H9 (cell line): ENCODE data around the gene DDI2. TPM values are rescaled to one million over a fixed set of nuclear protein-coding genes. Genes with fewer than 3 reads are reported as not detected.

Experiments used
- DNase-seq: peaks from one replicate; pipeline ENCODE4 v3.0.0-alpha.2; 2017
- H2AFZ ChIP-seq: one replicate; pipeline ENCODE4 v1.6.1; 2013; ENCODE audit warnings: mild to moderate bottlenecking, low read length, control low read depth, moderate library complexity
- H2AK5ac ChIP-seq: 2 replicates; pipeline ENCODE4 v1.6.1; 2013; ENCODE audit warnings: low read length, control low read depth, mixed read lengths; ENCODE audit not compliant: insufficient read length
- H2BK120ac ChIP-seq: one replicate; pipeline ENCODE4 v1.6.1; 2013; ENCODE audit warnings: low read depth, mild to moderate bottlenecking, low read length, control low read depth, inconsistent platforms; ENCODE audit not compliant: poor library complexity, severe bottlenecking
- H2BK12ac ChIP-seq: 2 replicates; pipeline ENCODE4 v1.6.1; 2013; ENCODE audit warnings: low read length, control low read depth, mixed read lengths, low read depth; ENCODE audit not compliant: insufficient read length
- H2BK15ac ChIP-seq: 2 replicates; pipeline ENCODE4 v1.6.1; 2013; ENCODE audit warnings: low read depth, low read length, control low read depth
- H2BK20ac ChIP-seq: one replicate; pipeline ENCODE4 v1.6.1; 2013; ENCODE audit warnings: low read depth, mild to moderate bottlenecking, low read length, control low read depth, inconsistent platforms; ENCODE audit not compliant: poor library complexity, severe bottlenecking
- H2BK5ac ChIP-seq: 2 replicates; pipeline ENCODE4 v1.6.1; 2013; ENCODE audit warnings: low read length, control low read depth, mixed read lengths; ENCODE audit not compliant: insufficient read length
- H3K14ac ChIP-seq: 2 replicates; pipeline ENCODE4 v1.6.1; 2013; ENCODE audit warnings: low read length, control low read depth; ENCODE audit not compliant: insufficient read depth
- H3K18ac ChIP-seq: 2 replicates; pipeline ENCODE4 v1.6.1; 2013; ENCODE audit warnings: low read depth, mild to moderate bottlenecking, mixed read lengths, low read length, control low read depth; ENCODE audit not compliant: insufficient read length
- H3K23ac ChIP-seq: 2 replicates; pipeline ENCODE4 v1.6.1; 2013; ENCODE audit warnings: low read length, control low read depth, mixed read lengths, low read depth; ENCODE audit not compliant: insufficient read length
- H3K23me2 ChIP-seq: 2 replicates; pipeline ENCODE4 v1.6.1; 2013; ENCODE audit warnings: low read depth, mild to moderate bottlenecking, mixed read lengths, low read length, control low read depth; ENCODE audit not compliant: insufficient read length, poor library complexity, severe bottlenecking
- H3K27ac ChIP-seq: 2 replicates; pipeline ENCODE4 v1.5.1; 2013; ENCODE audit warnings: low read length, control low read depth, mixed read lengths, low read depth; ENCODE audit not compliant: insufficient read length
- H3K27me3 ChIP-seq: 2 replicates; pipeline ENCODE4 v1.6.1; 2013; ENCODE audit warnings: low read length, control low read depth, inconsistent platforms; ENCODE audit not compliant: insufficient read depth
- H3K4ac ChIP-seq: 2 replicates; pipeline ENCODE4 v1.6.1; 2013; ENCODE audit warnings: low read depth, mild to moderate bottlenecking, control low read depth, inconsistent platforms, low read length, moderate library complexity
- H3K4me1 ChIP-seq: 2 replicates; pipeline ENCODE4 v1.6.1; 2013; ENCODE audit warnings: low read length, control low read depth, inconsistent platforms; ENCODE audit not compliant: insufficient read depth
- H3K4me2 ChIP-seq: 2 replicates; pipeline ENCODE4 v1.6.1; 2013; ENCODE audit warnings: low read length, control low read depth, mixed read lengths; ENCODE audit not compliant: insufficient read length, insufficient read depth
- H3K56ac ChIP-seq: 2 replicates; pipeline ENCODE4 v1.6.1; 2013; ENCODE audit warnings: low read depth, mild to moderate bottlenecking, mixed read lengths, low read length, control low read depth; ENCODE audit not compliant: insufficient read length
- H3K79me1 ChIP-seq: 2 replicates; pipeline ENCODE4 v1.6.1; 2013; ENCODE audit warnings: low read depth, mild to moderate bottlenecking, moderate library complexity, low read length, control low read depth, inconsistent platforms; ENCODE audit not compliant: insufficient read depth, poor library complexity, severe bottlenecking
- H3K79me2 ChIP-seq: 2 replicates; pipeline ENCODE4 v1.6.1; 2013; ENCODE audit warnings: low read length, control low read depth, inconsistent platforms; ENCODE audit not compliant: insufficient read depth
- H3K9ac ChIP-seq: 2 replicates; pipeline ENCODE4 v1.6.1; 2013; ENCODE audit warnings: low read length, control low read depth, mixed read lengths; ENCODE audit not compliant: insufficient read length; ENCODE audit errors: extremely low read depth
- H3K9me3 ChIP-seq: one replicate; pipeline ENCODE4 v1.6.1; 2013; ENCODE audit warnings: low read depth, low read length, inconsistent platforms; ENCODE audit not compliant: control insufficient read depth
- H3T11ph ChIP-seq: one replicate; pipeline ENCODE4 v1.6.1; 2013; ENCODE audit warnings: mild to moderate bottlenecking, low read length, control low read depth, inconsistent platforms
- H4K20me1 ChIP-seq: one replicate; pipeline ENCODE4 v1.6.1; 2013; ENCODE audit not compliant: control insufficient read depth, insufficient read length, insufficient read depth
- H4K5ac ChIP-seq: 2 replicates; pipeline ENCODE4 v1.6.1; 2013; ENCODE audit warnings: low read depth, mild to moderate bottlenecking, mixed read lengths, low read length, control low read depth; ENCODE audit not compliant: insufficient read length
- H4K8ac ChIP-seq: replicated peaks from 2 replicates; pipeline ENCODE4 v1.6.1; 2013; ENCODE audit warnings: low read length, control low read depth, mixed read lengths, low read depth; ENCODE audit not compliant: insufficient read length
- H4K91ac ChIP-seq: 2 replicates; pipeline ENCODE4 v1.6.1; 2013; ENCODE audit warnings: low read depth, mild to moderate bottlenecking, moderate library complexity, mixed read lengths, low read length, control low read depth; ENCODE audit not compliant: insufficient read length
- H3K27ac Mint-ChIP-seq, 3 experiments: 2 replicates in 2 of 3; 3 replicates in 1 of 3; pipeline ENCODE4 v1.8.0; 2020 to 2021; ENCODE audit warnings: mixed read lengths in 3 of 3, mild to moderate bottlenecking in 1 of 3, moderate library complexity in 1 of 3
- H3K27me3 Mint-ChIP-seq: 2 replicates; pipeline ENCODE4 v1.8.0; 2021; ENCODE audit warnings: low read depth, mild to moderate bottlenecking, moderate library complexity, mixed read lengths
- H3K36me3 Mint-ChIP-seq, 3 experiments: 2 replicates in 2 of 3; 3 replicates in 1 of 3; pipeline ENCODE4 v1.8.0; 2020 to 2021; ENCODE audit warnings: low read depth in 3 of 3, mixed read lengths in 3 of 3; ENCODE audit not compliant: insufficient read depth in 1 of 3
- H3K4me1 Mint-ChIP-seq, 2 experiments: 2 replicates each; pipeline ENCODE4 v1.8.0; 2020; ENCODE audit warnings: mixed read lengths in 2 of 2
- H3K4me3 Mint-ChIP-seq, 2 experiments: 2 replicates in 1 of 2; 3 replicates in 1 of 2; pipeline ENCODE4 v1.8.0; 2020 to 2021; ENCODE audit warnings: mild to moderate bottlenecking in 2 of 2, mixed read lengths in 2 of 2, moderate library complexity in 1 of 2
- H3K9me3 Mint-ChIP-seq, 2 experiments: 2 replicates in 1 of 2; 3 replicates in 1 of 2; pipeline ENCODE4 v1.8.0; 2020; ENCODE audit warnings: mild to moderate bottlenecking in 2 of 2, mixed read lengths in 2 of 2, moderate library complexity in 1 of 2
- WGBS: extraction: QIAGEN DNeasy Blood & Tissue Kit; methylation state at CpG from one replicate; pipeline ENCODE4 v1.1.7; 2013; ENCODE audit warnings: missing lambda C conversion rate, low lambda C conversion rate, mixed read lengths; ENCODE audit not compliant: insufficient read length; ENCODE audit errors: extremely low coverage; 5-methylcytosine and 5-hydroxymethylcytosine counted together
- total RNA-seq: library from RNA; stranded (reverse); gene quantifications from 2 replicates; pipeline ENCODE4 v1.2.1, GENCODE V29; 2021
- TF ChIP-seq, protein P1 (sequence below): fragments of 200-600 bp; sonication (generic); conservative IDR thresholded peaks from 3 replicates; pipeline ENCODE4 v1.8.0; 2021; ENCODE audit warnings: antibody characterized with exemption, mild to moderate bottlenecking

DDI2 gene
- total RNA-seq, 1 experiment from 2014 or later = 45.0 TPM

- Mint-ChIP-seq H3K27me3 (no peaks in the 10 kb centered on the region), H3K36me3 (peaks cover 0 to 7% (median 5%) of the 10 kb centered on the region in 3 experiments; a peak in 3 of 7 replicates), H3K27ac (no peak overlapping the region), H3K4me1 (peaks cover 3 to 5% of the 10 kb centered on the region in 2 experiments; a peak in 3 of 4 replicates), H3K9me3 (peaks cover 12 to 18% of the 10 kb centered on the region in 2 experiments), H3K4me3 (no peak overlapping the region)
- Histone ChIP-seq H3K79me1 (no peaks in the 10 kb centered on the region), H2BK15ac (no peak overlapping the region), H4K5ac (no peak overlapping the region), H4K20me1 (no peaks in the 10 kb centered on the region), H2AFZ (no peak overlapping the region), H2BK20ac (no peak overlapping the region), H2BK120ac (no peak overlapping the region), H3K4me1 (no peaks in the 10 kb centered on the region; the same call in 1 of the 2 replicates), H2BK12ac (no peak overlapping the region), H3K18ac (no peak overlapping the region), H3K56ac (no peak overlapping the region), H3K9ac (no peak overlapping the region), H4K8ac (no peak overlapping the region), H2BK5ac (no peak overlapping the region), H4K91ac (no peak overlapping the region), H3K79me2 (no peaks in the 10 kb centered on the region), H3K4ac (no peak overlapping the region), H2AK5ac (no peak overlapping the region), H3K4me2 (no peak overlapping the region), H3K27ac (no peak overlapping the region), H3K14ac (no peak overlapping the region), H3K27me3 (no peaks in the 10 kb centered on the region), H3K9me3 (no peaks in the 10 kb centered on the region), H3K23ac (no peak overlapping the region), H3K23me2 (no peaks in the 10 kb centered on the region), H3T11ph (no peak overlapping the region)
- WGBS = no CpG with 5 or more reads among the region's 12 CpGs
- TF ChIP-seq, protein P1, sequence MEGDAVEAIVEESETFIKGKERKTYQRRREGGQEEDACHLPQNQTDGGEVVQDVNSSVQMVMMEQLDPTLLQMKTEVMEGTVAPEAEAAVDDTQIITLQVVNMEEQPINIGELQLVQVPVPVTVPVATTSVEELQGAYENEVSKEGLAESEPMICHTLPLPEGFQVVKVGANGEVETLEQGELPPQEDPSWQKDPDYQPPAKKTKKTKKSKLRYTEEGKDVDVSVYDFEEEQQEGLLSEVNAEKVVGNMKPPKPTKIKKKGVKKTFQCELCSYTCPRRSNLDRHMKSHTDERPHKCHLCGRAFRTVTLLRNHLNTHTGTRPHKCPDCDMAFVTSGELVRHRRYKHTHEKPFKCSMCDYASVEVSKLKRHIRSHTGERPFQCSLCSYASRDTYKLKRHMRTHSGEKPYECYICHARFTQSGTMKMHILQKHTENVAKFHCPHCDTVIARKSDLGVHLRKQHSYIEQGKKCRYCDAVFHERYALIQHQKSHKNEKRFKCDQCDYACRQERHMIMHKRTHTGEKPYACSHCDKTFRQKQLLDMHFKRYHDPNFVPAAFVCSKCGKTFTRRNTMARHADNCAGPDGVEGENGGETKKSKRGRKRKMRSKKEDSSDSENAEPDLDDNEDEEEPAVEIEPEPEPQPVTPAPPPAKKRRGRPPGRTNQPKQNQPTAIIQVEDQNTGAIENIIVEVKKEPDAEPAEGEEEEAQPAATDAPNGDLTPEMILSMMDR = no peak
- DNase-seq = no peak
Measured at GRCh38 chr1:15674386-15675159, 57.3 kb downstream of the DDI2 start.
